Measurements from ENCODE around the gene DENND4B. TPM values are rescaled to one million over a fixed set of nuclear protein-coding genes. Genes with fewer than 3 reads are reported as not detected.
A peak's percentile ranks its signal among the peaks of the same experiment; 100 is the strongest.

Gene DENND4B
- total RNA-seq, 1 experiment from 2014 or later: 5.9 TPM

DNA sequence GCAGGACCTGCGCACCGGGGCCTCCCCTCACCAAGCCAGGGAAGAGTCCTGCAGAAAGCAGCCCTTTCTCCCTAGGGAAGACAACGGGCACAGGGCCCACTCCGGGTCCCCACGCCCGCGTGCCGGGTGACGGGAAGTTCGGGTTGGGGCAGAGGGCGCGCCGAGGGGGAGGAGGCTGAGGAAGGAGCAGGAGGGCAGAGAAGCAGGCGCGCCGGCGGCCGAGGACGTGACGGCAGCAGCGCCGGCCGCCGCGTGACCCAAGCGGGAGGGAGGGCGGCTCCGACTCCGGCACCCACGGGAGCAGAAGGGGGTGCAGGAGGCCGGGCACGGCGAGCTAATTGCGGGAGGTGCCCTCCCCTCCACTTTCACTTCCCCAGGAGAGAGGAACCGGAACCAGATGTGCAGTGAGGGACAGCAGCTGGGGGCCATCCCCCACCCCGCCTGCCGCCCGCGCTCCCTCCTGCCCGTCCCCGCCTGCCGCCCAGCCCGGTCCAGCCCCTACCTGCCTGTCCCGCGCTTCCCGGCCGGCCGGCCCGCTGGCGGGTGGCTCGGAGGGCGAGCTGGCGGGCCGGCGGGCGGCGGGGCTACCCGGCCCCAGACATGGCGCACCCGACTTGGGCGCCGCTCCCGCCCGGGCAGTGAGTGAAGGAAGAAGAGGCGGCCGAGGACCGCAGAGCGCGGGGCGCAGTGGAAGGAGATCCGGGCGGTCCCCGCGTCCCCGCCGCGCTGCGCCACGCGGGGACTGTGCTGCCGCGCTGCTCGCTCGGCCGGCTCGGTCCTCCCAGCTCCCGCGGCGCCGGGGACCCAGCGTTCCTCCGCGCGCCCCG lies 510 bp downstream of the DENND4B start:
- DNase-seq (ENCODE audit: low read depth): peak; percentile 77

DNA sequence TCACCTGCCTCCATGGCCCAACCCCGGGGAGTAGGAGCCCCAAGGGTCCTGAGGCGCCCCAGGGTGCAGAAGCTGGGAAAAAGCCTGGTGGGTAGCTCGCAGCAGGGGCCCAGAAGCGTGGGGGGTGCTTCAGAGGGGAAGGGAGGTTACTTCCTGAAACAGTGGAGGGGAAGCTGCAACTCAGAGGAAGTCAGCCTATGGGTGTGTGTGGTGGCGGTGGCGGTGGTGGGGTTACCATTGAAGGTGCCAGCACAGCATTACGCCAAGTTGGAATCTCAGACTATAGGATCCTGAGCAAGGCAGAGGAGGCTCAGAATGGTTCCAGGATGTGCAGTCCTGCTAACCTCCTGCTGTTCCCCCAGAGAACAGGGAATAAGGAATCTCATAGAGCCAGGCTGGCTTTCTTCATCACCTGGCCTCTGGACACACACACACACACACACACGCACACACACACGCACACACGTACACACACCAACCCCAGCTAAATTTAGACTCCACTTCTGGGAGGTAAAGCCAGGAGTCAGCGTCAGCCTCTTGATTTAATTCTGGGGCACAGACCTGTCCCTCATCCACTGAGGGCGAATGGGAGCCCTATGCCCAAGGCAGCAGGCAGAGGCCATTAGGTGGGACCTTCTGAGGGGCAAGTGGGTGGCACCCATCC lies 1.3 kb downstream of the DENND4B start:
- DNase-seq (ENCODE audit: low read depth): peak; percentile 34

DNA sequence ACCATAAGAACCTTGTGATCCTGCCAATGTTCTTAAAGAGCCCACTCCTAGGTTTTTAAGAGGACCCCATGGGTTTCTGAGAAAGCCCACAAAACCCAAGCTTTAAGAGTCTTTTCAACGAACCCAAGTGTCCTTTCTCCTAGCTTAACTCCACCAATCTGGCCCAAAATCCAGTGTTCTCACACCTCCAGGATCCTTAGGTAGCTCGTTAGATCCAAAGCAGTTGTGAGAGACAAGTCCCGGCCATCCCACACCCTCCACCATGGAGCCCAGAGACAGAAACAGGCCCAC lies 1.7 kb downstream of the DENND4B start:
- DNase-seq (ENCODE audit: low read depth): no peak

- no peak for DNase-seq (ENCODE audit: low read depth)
Measured at GRCh38 chr1:153944005-153944826, 2.3 kb downstream of the DENND4B start.

GRCh38 chr1:153942766-153943549 lies 3.6 kb downstream of the DENND4B start:
- DNase-seq (ENCODE audit: low read depth): no peak

- no peak for DNase-seq (ENCODE audit: low read depth)
Measured at GRCh38 chr1:153941826-153942725, 4.4 kb downstream of the DENND4B start.

DNA sequence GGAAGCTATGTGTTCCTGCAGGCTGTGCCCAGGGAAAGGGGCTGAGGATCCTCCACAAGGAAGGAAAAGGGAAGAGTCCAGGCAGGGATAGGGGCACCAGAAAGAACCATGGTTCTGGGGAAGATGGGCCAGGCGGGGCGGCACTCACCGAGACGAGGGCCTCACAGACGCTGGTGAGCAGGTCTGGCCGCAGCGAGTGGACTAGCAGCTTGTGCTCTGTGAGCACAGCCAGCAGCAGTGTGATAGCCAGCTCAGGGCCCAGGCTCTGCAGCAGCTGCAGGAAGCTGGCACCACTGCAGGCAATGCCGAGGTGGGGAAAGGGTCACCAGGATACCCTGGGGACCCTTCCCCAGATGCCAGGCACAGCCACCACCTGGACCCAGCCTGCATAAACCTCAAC lies 5.8 kb downstream of the DENND4B start:
- DNase-seq (ENCODE audit: low read depth): no peak

DNA sequence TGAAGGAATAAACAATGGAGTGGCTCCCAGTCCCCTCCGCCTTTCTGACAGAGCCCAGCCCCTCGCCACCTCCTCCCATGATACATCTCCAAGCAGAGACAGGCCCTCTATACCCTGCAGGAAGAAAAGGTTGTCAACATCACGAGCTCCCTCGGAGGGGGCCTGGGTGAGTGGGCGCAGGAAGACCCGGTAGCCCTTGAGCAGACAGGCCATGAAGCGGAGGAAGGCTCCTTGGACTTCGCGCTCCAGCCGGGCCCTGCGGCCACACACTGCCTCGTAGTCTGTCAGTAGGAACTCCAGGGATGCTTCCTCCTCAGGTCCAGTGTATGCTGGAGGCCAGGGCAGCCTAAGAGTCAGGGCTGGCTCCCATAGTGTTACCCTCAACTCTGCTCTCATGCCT lies 7.0 kb downstream of the DENND4B start:
- no peak for DNase-seq (ENCODE audit: low read depth)

DNA sequence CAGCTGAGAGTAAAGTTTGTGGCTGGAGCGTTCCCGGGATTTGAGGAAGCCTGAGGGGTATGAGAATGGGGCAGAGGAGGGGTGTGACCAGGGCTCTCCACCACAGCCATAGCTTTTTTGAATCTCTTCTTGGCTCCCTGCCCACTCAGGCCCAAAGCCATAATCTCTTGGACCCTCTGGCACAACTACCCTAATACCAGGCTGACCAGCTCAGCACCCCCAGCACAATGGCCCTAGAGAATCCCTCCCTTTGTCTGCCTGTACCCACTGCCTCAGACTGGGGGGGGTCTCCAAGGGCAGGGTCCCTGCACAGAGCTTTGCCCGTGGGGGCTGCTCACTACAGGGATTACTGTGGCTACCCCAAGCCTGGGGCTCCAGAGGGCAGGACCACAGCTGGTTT lies 7.5 kb downstream of the DENND4B start:
- no peak for DNase-seq (ENCODE audit: low read depth)

- DNase-seq (ENCODE audit: low read depth): no peak
Measured at GRCh38 chr1:153937331-153937730, 9.2 kb downstream of the DENND4B start.

DNA sequence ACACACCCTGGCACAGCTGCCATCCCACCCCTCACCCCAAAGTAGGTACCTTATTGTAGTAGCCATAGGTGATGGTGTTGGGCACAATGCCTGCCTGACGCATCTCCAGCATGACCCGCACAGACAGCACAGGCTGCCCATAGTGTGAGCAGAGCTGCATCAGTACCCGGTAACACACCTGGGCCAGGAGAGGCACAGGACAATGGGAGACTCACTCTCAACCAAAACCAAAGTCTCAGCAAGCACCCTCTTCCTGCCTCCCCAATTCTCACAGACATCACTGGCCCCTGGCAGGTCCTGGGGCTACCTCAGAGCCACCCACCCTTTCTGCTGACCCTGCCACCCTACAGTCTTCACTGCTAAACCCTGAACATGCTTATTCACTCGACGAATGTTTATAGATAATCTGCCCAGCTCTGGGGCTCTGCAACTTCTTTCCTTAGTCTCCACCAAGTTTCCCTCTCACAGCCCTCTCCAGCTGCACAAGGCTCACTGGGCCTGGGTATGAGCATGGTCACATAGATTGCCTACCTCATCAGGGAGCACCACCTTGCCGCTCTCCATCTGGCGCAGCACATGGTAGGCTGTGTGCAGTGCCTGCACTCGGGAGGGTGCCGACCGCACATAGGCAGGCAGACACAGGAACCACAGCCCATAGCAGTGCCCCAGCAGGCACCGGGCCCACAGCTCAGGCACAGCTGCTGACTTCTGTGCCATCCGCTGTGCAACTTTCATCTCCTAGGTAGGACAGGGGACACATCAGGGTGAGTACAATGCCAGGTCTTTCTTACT lies 10.3 kb downstream of the DENND4B start:
- DNase-seq (ENCODE audit: low read depth): no peak

DNA sequence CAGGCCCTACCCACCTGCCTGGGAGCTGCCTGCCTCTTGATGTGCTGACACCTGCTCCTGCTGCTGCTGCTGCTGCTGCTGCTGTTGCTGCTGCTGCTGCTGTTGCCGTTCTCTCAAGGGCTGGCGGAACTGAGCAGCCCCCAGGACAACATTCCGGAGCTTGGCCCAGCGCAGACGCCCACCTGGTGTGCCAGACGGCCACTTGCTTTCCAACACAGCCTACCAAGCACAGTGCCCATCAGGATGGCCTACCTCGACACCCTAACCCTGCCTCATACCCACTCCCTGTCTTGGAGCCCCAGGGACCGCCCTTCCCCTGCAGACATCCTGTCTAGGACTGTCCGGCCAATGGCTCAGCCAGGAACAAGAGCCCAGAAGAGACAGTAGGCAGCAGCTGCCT lies 11.8 kb downstream of the DENND4B start:
- DNase-seq (ENCODE audit: low read depth): no peak

- no peak for DNase-seq (ENCODE audit: low read depth)
Measured at GRCh38 chr1:153933955-153934354, 12.6 kb downstream of the DENND4B start.

GRCh38 chr1:153933430-153933829 lies 13.1 kb downstream of the DENND4B start:
- DNase-seq (ENCODE audit: low read depth): no peak

DNA sequence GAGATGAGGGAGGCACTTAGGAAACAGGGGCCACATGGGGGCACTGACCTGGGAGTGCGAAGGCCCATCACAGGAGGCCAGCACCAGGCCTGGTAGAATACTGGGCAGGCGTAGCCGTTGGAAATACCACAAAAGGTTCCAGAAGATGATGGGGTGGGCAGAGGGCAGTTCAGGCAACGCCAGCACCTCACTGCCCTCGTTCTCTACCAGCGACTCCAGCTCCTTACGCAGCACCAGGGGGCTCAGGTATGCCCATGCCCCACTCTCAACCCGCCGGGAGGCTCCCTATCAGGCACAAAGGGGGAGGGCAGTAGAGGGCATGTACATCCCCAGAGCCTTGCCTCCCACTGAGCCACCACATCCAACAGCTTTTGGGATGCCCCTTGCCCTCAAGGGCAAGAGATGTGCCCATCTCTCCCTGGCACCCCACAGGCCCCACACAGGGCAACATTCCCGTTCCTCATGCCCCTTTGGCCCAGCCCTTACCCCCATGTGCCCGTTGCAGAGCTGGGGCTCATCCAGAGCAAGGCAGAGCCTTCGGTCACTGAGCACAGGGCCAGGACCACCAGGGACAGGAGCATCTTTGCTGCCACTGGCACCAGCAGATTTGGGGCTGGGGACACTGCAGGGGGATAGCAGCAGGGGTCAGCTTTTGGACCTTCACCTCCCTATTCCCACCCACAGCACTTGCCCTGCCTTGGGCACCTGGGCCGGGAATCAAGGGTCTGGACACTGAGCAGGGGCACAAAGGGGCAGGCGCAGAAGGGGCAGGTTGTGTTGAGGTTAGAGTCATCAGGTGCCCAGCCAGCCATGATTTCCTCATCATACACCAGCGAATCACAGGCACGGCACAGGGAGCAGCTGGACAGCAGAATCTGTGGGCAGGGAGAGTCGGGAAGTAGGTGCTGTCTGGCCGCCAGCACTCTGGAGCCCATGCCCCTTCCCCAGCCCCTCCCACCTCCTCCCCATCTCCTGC lies 14.1 kb downstream of the DENND4B start:
- DNase-seq (ENCODE audit: low read depth): no peak

GRCh38 chr1:153929981-153930948 lies 16.3 kb downstream of the DENND4B start:
- no peak for DNase-seq (ENCODE audit: low read depth)

- no peak for DNase-seq (ENCODE audit: low read depth)
Measured at GRCh38 chr1:153929426-153929825, 17.1 kb downstream of the DENND4B start.
